Neuronal stem cell (in vitro differentiated cells): ENCODE measurements around the gene KCNIP4.

Experiments used
- DNase-seq: peaks from one replicate; pipeline ENCODE4 v3.0.0-alpha.2; 2013; ENCODE audit warnings: low spot score
- H2AFZ ChIP-seq: one replicate; pipeline ENCODE4 v1.6.1; 2013; ENCODE audit warnings: mild to moderate bottlenecking, low read length, inconsistent platforms
- H2AK5ac ChIP-seq: 2 replicates; pipeline ENCODE4 v1.6.1; 2013; ENCODE audit warnings: low read depth, mild to moderate bottlenecking, inconsistent platforms, low read length, moderate library complexity, mixed read lengths
- H2BK120ac ChIP-seq: 2 replicates; pipeline ENCODE4 v1.6.1; 2013; ENCODE audit warnings: low read depth, mild to moderate bottlenecking, inconsistent platforms, low read length, moderate library complexity, mixed read lengths
- H2BK12ac ChIP-seq: one replicate; pipeline ENCODE4 v1.6.1; 2013; ENCODE audit warnings: low read length, inconsistent platforms
- H2BK15ac ChIP-seq: 2 replicates; pipeline ENCODE4 v1.6.1; 2013; ENCODE audit warnings: mild to moderate bottlenecking, low read length, inconsistent platforms, mixed read lengths
- H2BK5ac ChIP-seq: one replicate; pipeline ENCODE4 v1.6.1; 2013; ENCODE audit warnings: inconsistent platforms, mild to moderate bottlenecking, low read length, moderate library complexity
- H3K14ac ChIP-seq: one replicate; pipeline ENCODE4 v1.6.1; 2013; ENCODE audit warnings: low read length, inconsistent platforms
- H3K18ac ChIP-seq: 2 replicates; pipeline ENCODE4 v1.6.1; 2013; ENCODE audit warnings: low read length, inconsistent platforms
- H3K23ac ChIP-seq: 2 replicates; pipeline ENCODE4 v1.6.1; 2013; ENCODE audit warnings: low read depth, mild to moderate bottlenecking, mixed read lengths, low read length, inconsistent platforms; ENCODE audit not compliant: poor library complexity
- H3K27ac ChIP-seq: replicated peaks from 3 replicates; pipeline ENCODE4 v1.5.1; 2013; ENCODE audit warnings: low read length, inconsistent platforms
- H3K27me3 ChIP-seq, 3 experiments: 2 replicates each; pipeline ENCODE4 v1.6.1; 2013; ENCODE audit warnings: low read length in 3 of 3, mild to moderate bottlenecking in 2 of 3, inconsistent platforms in 1 of 3, low read depth in 1 of 3, mixed read lengths in 1 of 3, moderate library complexity in 1 of 3; ENCODE audit not compliant: control insufficient read depth in 3 of 3, insufficient read depth in 3 of 3
- H3K36me3 ChIP-seq, 2 donors: replicated peaks in 1 of 2; 2 replicates each; pipeline ENCODE4 v1.6.1; 2013; ENCODE audit warnings: low read length in 2 of 2; ENCODE audit not compliant: control insufficient read depth in 2 of 2, insufficient read depth in 2 of 2
- H3K4ac ChIP-seq: 2 replicates; pipeline ENCODE4 v1.6.1; 2013; ENCODE audit warnings: inconsistent platforms, mild to moderate bottlenecking, low read length, moderate library complexity
- H3K4me1 ChIP-seq, 2 donors: 1 replicate in 1 of 2; 2 replicates in 1 of 2; pipeline ENCODE4 v1.6.1; 2013; ENCODE audit warnings: low read length in 2 of 2, low read depth in 1 of 2; ENCODE audit not compliant: control insufficient read depth in 2 of 2, insufficient read depth in 1 of 2
- H3K4me2 ChIP-seq: one replicate; pipeline ENCODE4 v1.6.1; 2013; ENCODE audit warnings: mild to moderate bottlenecking, low read length, inconsistent platforms; ENCODE audit not compliant: insufficient read depth, poor library complexity, severe bottlenecking
- H3K4me3 ChIP-seq, 2 donors: 2 replicates each; pipeline ENCODE4 v1.5.1; 2013; ENCODE audit warnings: low read length in 2 of 2, mild to moderate bottlenecking in 2 of 2, inconsistent platforms in 1 of 2, moderate library complexity in 1 of 2
- H3K79me1 ChIP-seq: one replicate; pipeline ENCODE4 v1.6.1; 2013; ENCODE audit warnings: low read depth, mild to moderate bottlenecking, inconsistent platforms, low read length, moderate library complexity
- H3K9ac ChIP-seq: one replicate; pipeline ENCODE4 v1.6.1; 2013; ENCODE audit warnings: mild to moderate bottlenecking, low read depth, low read length, inconsistent platforms; ENCODE audit not compliant: poor library complexity
- H3K9me3 ChIP-seq, 2 donors: replicated peaks in 1 of 2; 2 replicates each; pipeline versions ENCODE3 to v1.6.1; 2013; ENCODE audit warnings: low read length in 2 of 2, mild to moderate bottlenecking in 2 of 2, inconsistent platforms in 1 of 2, low read depth in 1 of 2, mixed read lengths in 1 of 2, moderate library complexity in 1 of 2; ENCODE audit not compliant: control insufficient read depth in 2 of 2, insufficient read depth in 1 of 2
- H4K8ac ChIP-seq: one replicate; pipeline ENCODE4 v1.6.1; 2013; ENCODE audit warnings: low read depth, mild to moderate bottlenecking, inconsistent platforms, low read length, moderate library complexity
- H4K91ac ChIP-seq: one replicate; pipeline ENCODE4 v1.6.1; 2013; ENCODE audit warnings: low read length, low read depth, mild to moderate bottlenecking, inconsistent platforms; ENCODE audit not compliant: poor library complexity
- WGBS, 2 donors: extraction: QIAGEN DNeasy Blood & Tissue Kit; methylation state at CpG; one replicate each; pipeline ENCODE4 v1.1.7; 2013; ENCODE audit warnings: missing lambda C conversion rate in 2 of 2, mixed read lengths in 1 of 2; ENCODE audit not compliant: insufficient read length in 2 of 2, insufficient replicate concordance in 1 of 2; ENCODE audit errors: extremely low coverage in 2 of 2; 5-methylcytosine and 5-hydroxymethylcytosine counted together

KCNIP4 gene

DNA sequence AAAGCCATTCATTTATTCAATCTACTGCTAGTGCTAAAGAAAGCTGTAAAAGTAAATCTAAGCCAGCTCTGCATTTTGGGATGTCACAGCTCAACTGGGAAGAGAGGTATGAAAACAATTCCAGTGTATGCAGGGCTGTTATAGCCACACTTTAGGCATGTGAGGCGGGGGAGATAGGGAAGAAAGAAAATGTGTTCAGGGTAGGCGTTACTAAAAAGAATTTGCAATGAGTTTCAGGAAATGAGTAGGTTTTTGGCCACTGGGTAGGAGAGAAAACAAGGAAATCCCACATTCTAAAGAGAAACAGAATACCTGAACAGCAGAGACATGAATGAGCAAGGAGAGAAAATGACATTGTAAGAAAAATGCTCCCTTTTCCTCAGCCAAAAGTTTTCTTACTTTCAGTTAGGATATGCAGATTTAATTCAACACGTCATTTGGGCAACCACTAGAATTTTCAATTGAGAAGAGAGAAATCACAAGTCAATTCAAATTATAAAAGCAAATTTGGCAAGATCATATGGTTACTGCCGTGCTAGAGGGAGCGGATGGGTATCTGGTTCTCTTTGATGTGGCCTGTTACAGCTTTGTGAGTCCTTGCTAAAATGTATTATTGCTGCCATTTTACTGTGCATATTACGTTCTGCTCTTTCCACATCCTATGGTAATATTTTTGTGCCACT, 226.3 kb downstream of the KCNIP4 start:
- no CpG with 5 or more reads among the region's 6 CpGs for WGBS, 2 donors
- H3K23ac ChIP-seq = no peak overlapping the region

DNA sequence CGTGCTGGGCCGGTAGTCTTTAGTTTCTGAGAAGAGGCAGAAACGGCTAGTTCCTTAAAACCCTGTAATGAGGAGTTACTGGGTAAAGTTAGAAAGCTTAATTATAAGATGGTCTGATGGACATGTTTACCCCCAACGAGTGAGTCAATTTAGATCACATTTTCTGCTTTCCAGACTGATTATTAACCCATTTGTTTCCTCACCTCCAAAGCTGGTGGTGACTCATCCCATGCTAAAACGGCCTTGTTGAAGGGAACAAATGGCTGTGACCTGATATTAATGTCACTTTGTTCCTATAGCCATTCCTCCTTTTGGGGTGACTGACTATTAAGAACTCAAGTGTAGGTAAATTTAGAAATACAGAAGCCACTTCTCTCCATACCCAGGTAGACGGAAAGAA, 232.0 kb downstream of the KCNIP4 start:
- H3K9ac ChIP-seq = no peak overlapping the region
- no peaks in the 10 kb centered on the region for H3K9me3 ChIP-seq
- no peak for DNase-seq
- H3K36me3 ChIP-seq = no peaks in the 10 kb centered on the region
- no peak overlapping the region for H3K4me3 ChIP-seq
- H3K4ac ChIP-seq = no peak overlapping the region
- no peak overlapping the region for H2BK5ac ChIP-seq
- H3K4me2 ChIP-seq = no peak overlapping the region
- no peak overlapping the region for H3K23ac ChIP-seq
- H2BK12ac ChIP-seq = no peak overlapping the region
- no peaks in the 10 kb centered on the region for H3K4me1 ChIP-seq
- no CpG with 5 or more reads among the region's 6 CpGs for WGBS, 2 donors
- no peak overlapping the region for H4K8ac ChIP-seq
- no peak overlapping the region for H2BK120ac ChIP-seq
- no peak overlapping the region for H2BK15ac ChIP-seq
- no peak overlapping the region for H3K14ac ChIP-seq
- no peak overlapping the region for H2AFZ ChIP-seq
- no peaks in the 10 kb centered on the region for H3K27me3 ChIP-seq
- H3K27ac ChIP-seq = no peak overlapping the region
- no peaks in the 10 kb centered on the region for H3K79me1 ChIP-seq
- no peak overlapping the region for H4K91ac ChIP-seq
- no peak overlapping the region for H2AK5ac ChIP-seq
- H3K18ac ChIP-seq = no peak overlapping the region

More for the DNA sequence above, 226.3 kb downstream of the KCNIP4 start:
- Histone ChIP-seq H3K9me3 (peaks cover 0 to 2% of the 10 kb centered on the region in 2 donors), H2AK5ac (no peak overlapping the region), H3K27me3 (no peaks in the 10 kb centered on the region), H2AFZ (no peak overlapping the region), H3K27ac (no peak overlapping the region), H3K36me3 (no peaks in the 10 kb centered on the region), H2BK15ac (no peak overlapping the region), H3K79me1 (no peaks in the 10 kb centered on the region), H3K14ac (no peak overlapping the region), H3K4me1 (no peaks in the 10 kb centered on the region), H4K91ac (no peak overlapping the region), H2BK5ac (no peak overlapping the region), H4K8ac (no peak overlapping the region), H3K9ac (no peak overlapping the region), H3K4me2 (no peak overlapping the region), H3K18ac (no peak overlapping the region), H2BK120ac (no peak overlapping the region), H2BK12ac (no peak overlapping the region), H3K4ac (no peak overlapping the region), H3K4me3 (no peak overlapping the region)
- DNase-seq = no peak

DNA sequence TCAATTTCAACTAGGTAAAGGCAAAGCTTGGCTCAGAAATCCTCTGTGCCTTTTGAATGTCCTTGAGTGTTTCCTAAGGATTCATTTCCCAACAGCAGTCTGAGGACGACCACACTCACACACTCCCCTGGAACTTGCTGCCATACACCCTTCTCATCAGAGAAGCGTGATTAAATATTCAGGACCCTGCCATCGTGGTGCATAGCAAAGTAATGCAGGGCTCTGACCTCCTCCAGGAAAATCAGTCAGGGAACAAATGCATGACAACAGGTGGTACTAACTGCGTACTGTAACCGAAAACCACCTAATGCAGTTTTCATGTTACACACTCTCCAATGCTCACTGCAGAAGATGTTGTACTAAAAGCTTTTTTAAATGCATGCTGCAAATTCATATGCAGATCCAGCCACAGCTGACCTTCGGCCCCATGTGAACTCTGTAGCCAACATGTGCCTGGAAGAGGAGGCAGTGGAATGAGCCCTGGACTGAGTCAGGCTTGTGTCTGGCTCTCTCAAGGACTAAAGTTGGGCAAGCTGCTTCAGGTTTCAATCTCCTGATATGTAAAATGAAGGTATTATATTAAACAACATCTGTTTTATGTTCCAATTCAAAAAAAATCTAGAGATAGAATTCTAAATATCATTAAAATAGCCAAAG, 238.3 kb downstream of the KCNIP4 start:
- H2BK5ac ChIP-seq = no peak overlapping the region
- H2AFZ ChIP-seq = peak overlapping the region; percentile 43
- H3K18ac ChIP-seq = no peak overlapping the region
- H4K91ac ChIP-seq = no peak overlapping the region
- no peak overlapping the region for H2BK120ac ChIP-seq
- H3K79me1 ChIP-seq = no peaks in the 10 kb centered on the region
- H3K9me3 ChIP-seq = no peaks in the 10 kb centered on the region
- H3K23ac ChIP-seq = no peak overlapping the region
- no peak overlapping the region for H3K4ac ChIP-seq
- peaks cover 0 to 8% of the 10 kb centered on the region in 2 donors for H3K4me1 ChIP-seq
- H2BK15ac ChIP-seq = no peak overlapping the region
- H4K8ac ChIP-seq = no peak overlapping the region
- no peak overlapping the region for H3K4me2 ChIP-seq
- no peak overlapping the region for H3K9ac ChIP-seq
- no peak overlapping the region for H2BK12ac ChIP-seq
- no peak overlapping the region for H3K14ac ChIP-seq
- H2AK5ac ChIP-seq = no peak overlapping the region
- no peak overlapping the region for H3K27ac ChIP-seq
- H3K27me3 ChIP-seq = no peaks in the 10 kb centered on the region
- H3K36me3 ChIP-seq = no peaks in the 10 kb centered on the region
- no peak overlapping the region for H3K4me3 ChIP-seq
- no peak for DNase-seq
- WGBS, 2 donors = no CpG with 5 or more reads among the region's 6 CpGs

DNA sequence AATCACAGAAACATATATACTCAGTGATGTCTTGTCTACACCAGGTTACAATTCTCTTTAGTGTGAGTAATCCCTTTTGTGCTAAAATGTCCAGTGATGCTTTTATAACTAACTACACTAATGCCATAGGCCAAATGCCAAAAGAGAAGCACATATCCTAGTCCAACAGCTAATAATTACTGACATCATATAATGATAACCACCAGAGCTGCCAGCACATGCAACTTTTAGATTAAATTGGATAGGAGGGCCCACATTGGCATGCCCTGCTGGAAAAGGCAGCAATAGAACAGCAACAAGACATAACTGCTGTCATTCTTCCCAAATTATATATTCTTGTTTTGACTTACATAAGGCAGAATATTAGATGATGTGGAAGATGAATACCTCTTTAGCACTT, 238.8 kb downstream of the KCNIP4 start:
- Histone ChIP-seq H2AFZ (no peak overlapping the region), H4K91ac (no peak overlapping the region)
- DNase-seq = no peak

More for the DNA sequence above, 238.8 kb downstream of the KCNIP4 start:
- Histone ChIP-seq H3K4ac (no peak overlapping the region), H3K4me2 (no peak overlapping the region), H3K9me3 (no peaks in the 10 kb centered on the region), H4K8ac (no peak overlapping the region), H2BK5ac (no peak overlapping the region), H3K27ac (no peak overlapping the region), H2AK5ac (no peak overlapping the region), H3K4me1 (peaks cover 0 to 8% of the 10 kb centered on the region in 2 donors), H2BK12ac (no peak overlapping the region), H3K27me3 (no peaks in the 10 kb centered on the region), H2BK120ac (no peak overlapping the region), H3K23ac (no peak overlapping the region), H3K36me3 (no peaks in the 10 kb centered on the region), H3K9ac (no peak overlapping the region), H3K18ac (no peak overlapping the region), H3K4me3 (no peak overlapping the region), H2BK15ac (no peak overlapping the region), H3K14ac (no peak overlapping the region), H3K79me1 (no peaks in the 10 kb centered on the region)
